Measurements from ENCODE around the gene IRAK2.

DNA sequence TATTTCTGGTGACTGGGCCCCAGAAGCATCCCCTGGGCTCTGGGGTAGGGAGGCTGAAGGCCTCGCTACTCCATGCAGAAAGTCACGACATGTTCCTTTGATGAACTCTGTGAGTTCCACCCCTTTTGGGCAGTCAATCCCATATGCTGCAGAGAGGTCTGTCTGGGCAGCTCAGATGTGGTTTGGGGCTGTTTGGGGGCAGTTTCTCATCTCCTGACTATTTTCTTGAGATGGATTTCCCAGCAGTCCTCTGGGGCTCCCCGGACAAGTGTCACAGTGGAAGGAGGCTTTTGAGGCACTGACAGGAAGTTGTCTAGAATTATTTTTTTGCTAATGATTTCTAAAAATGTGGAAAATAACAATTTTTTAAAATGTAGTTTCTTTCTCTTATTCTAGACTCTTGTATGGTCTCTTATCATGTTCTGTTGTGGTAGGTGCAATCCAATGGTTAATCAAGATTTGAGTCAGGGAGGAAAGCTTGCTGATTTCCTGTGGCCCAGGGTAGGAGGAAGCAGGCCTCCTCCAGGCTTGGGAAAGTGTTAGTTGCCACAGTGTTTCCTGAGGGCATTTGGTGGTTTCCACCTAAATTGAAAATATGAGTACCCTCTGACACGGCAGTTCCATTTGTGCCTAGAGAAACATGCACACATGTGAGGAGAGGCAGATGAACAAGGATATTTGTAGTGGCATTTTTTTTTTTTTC, 63.7 kb downstream of the IRAK2 start:
- no peak for TF ChIP-seq POLR2AphosphoS5 (IDR thresholded peaks at IDR 0.05)
- TF ChIP-seq POLR2A (IDR thresholded peaks at IDR 0.05) = no peak
